Stimulated activated CD4-positive, alpha-beta T cell treated with anti-CD3 and anti-CD28 coated beads, Interleukin-1b, Interleukin-23, amount 100 ng/mL, for 4 hours (primary cell): ENCODE data around the gene DNAJB13.

Experiments used
- DNase-seq, 2 donors: peaks; one replicate each; pipeline ENCODE4 v3.0.0-alpha.2; 2020; ENCODE audit warnings: low read depth in 2 of 2

The DNAJB13 gene

DNA sequence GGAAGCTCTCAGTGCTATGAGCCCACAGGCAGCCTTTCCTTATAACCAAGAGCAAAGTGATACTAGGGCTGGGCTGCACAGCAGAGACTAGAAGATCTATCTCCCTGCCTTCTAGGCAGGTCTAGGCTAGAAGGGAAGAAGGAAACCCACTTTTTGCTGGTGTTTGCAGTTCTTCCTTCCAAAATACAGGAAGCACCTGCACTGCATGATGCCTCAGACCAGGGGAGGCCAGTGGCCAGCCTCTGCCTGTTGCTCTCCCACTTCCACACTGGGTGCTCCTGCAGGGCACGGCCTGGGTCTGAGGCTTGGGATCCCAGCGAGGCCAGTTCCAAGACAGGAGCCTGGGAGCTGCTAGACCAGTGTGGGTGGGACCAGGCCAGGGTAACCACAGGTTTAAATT is 64.1 kb downstream of the DNAJB13 start:
- DNase-seq: no peak

DNA sequence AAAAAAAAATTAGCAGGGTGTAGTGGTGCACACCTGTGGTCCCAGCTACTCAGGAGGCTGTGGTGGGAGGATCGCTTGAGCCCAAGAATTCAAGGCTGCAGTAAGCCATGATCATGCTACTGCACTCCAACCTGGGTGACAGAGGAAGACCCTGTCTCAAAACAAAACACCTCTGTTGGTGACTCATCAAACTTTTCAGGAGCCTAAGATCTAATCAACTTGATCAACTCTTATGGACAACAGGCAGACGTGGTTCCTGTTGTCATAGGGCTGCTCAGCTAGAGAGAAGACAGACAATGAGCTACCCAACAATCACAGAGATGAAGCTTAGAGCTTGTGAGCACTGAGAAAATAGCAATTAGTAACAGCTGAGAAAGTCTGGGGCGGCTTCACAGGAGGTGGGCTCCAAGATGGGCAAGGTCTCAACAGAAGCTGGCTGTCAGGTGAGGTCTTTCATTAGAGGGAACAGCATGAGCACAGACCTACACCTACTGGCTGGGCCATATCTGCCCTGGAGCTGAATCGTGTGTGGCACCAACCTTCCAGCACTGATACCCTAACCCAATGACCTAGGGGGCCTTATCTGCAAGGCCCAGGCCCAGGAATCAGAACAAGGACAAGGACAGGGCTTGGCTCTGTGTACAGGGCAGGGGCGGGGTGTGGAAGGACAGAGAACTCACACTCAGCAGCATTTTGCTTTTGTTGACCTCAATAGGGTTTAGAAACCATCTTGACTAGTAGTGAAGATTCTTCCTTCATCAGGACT is 65.3 kb downstream of the DNAJB13 start:
- DNase-seq: no peak

DNA sequence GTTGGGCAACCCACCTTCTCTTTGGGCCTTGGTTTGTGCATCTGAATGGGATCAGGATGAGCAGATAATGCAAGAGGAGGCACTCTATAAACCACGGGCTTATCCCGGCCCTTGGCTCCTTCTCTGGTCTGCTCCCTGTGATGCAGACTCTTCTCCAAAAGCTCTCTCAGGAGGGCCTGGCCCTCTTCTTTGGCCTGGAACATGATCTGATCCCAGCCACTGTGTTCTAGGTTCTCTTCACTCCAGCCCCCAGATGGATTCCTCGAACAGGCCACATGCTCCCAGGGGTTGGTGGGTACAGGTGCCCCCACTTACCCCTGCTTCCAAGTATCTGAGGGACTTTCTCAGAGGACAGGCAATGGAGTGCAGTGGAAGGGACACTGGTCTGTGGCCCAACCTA is 66.8 kb downstream of the DNAJB13 start:
- DNase-seq: no peak

DNA sequence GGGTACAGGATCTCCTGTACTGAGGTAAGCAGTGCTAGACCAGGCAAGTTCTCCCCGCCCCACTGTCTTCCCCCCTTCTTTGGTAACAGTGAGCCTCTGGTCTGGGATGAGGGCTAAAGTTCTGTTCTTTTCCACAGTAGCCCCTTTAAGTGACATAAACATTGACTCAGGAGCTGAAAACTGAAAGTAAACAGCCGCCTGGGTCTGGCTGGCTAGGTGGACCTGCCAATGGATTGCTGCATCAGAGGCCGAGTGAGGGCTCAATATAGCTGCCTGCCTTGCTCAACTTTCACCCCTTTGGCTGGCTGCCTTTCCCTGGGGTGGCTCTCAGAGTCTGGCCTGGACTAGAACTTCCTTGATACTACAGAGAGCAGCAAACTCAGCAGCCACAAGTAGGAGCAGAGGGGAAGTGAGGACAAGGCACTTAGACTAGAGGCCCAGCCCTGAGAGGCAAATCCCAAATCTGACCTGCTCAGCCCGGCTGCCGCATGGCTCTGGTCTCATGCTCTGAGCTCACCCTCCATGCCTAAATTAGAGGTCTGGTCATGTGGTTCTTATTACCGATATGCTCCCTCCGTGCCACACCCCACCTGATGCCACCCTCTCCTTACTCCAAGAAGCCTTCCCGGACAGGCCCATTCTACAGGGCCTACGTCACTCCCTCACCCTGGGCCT is 67.6 kb downstream of the DNAJB13 start:
- no peak for DNase-seq

DNA sequence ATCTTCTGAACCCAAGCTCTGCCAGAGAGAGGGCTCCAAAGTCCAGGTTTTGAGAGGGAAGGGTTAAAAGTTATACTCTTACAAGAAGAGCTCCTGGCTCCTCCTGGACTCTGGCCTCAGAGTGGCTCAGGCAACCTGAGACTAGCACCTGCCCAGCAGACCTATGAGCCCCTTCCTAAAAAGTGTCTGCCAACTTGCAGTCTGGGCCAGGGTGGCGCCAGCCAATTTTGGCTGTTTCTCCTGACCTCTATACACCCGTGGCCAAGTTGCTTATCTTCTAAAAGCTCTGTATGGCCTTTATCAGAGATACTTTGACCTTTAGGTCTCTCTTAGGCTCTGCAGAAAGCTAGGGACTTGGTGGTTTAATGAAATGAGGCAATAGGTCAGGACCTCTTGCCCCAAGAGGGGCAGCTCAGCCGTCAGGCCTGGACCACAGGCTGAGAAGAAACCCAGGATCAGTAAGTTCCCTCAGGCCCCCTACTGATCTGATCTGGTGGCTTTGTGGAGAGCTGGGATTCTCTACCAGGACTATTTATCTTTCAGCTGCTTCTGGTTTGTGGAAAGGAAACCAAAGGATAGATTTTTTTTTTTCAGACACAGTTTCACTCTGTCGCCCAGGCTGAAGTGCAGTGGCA is 68.4 kb downstream of the DNAJB13 start:
- DNase-seq: no peak

DNA sequence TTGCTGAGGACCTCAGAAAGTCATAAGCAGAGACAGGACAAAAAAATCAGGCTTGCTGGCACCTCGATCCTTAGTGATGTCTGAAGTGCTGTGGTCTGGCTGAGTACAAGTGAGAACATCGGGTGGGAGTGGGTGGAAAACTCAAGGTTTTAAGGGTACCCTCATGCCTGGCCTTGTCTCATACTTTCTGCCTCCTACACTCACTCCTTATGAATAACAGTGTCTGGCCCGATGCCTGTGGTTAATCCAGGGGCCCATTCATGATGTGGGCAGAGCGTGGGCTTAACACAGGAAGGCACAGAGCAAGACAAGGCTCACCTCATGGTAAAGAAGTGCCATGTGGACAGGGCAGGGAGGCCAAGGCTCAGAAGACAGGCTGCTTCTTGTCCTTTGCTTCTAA is 69.0 kb downstream of the DNAJB13 start:
- peak; percentile 26 to 33 for DNase-seq
